K562 (cell line): ENCODE measurements around the gene GSS.

Source experiments
- CBX3 ChIP-seq, 2 experiments: IDR thresholded peaks; 1 replicate in 1 of 2; 2 replicates in 1 of 2; pipeline ENCODE4 v1.6.1; 2012; ENCODE audit warnings: inconsistent platforms in 2 of 2, low read length in 2 of 2, borderline replicate concordance in 1 of 2, control low read depth in 1 of 2
- EHMT2 ChIP-seq: fragments of 450-650 bp; IDR thresholded peaks from 2 replicates; pipeline ENCODE4 v1.6.1; 2018; ENCODE audit warnings: antibody characterized with exemption
- ELF1 ChIP-seq: fragments of 200-800 bp; sonication (Bioruptor generic); IDR thresholded peaks from 2 replicates; pipeline ENCODE4 v1.6.1; 2016; ENCODE audit warnings: missing genetic modification characterization, missing compliant biosample characterization
- KAT7 ChIP-seq: sonication (generic); formaldehyde crosslinking; IDR thresholded peaks from 2 replicates; pipeline ENCODE4 v1.8.0; 2022; ENCODE audit warnings: missing genetic modification reagents, mild to moderate bottlenecking, borderline replicate concordance
- KLF16 ChIP-seq: IDR thresholded peaks from 2 replicates; pipeline ENCODE4 v1.6.1; 2016; ENCODE audit warnings: antibody characterized with exemption
- LARP7 ChIP-seq: fragments of 450-650 bp; IDR thresholded peaks from 2 replicates; pipeline ENCODE4 v1.6.1; 2016
- POLR3A ChIP-seq: IDR thresholded peaks from 2 replicates; pipeline ENCODE4 v1.6.1; 2011; ENCODE audit warnings: borderline replicate concordance, mild to moderate bottlenecking, moderate library complexity; ENCODE audit not compliant: insufficient read length, insufficient read depth; ENCODE audit errors: extremely low read depth
- SETDB1 ChIP-seq: IDR thresholded peaks from one replicate; pipeline ENCODE4 v1.6.1; 2012; ENCODE audit warnings: low read length, control low read depth, inconsistent platforms
- SMC3 ChIP-seq: conservative IDR thresholded peaks from 2 replicates; pipeline ENCODE4 v1.6.1; 2011; ENCODE audit warnings: low read depth, low read length, improper control_type of control experiment; ENCODE audit not compliant: insufficient read depth
- TAF1 ChIP-seq: IDR thresholded peaks from 2 replicates; pipeline ENCODE4 v1.6.1; 2011; ENCODE audit warnings: mild to moderate bottlenecking, low read length, moderate library complexity; ENCODE audit not compliant: insufficient read depth, control insufficient read depth, severe bottlenecking; ENCODE audit errors: extremely low read depth
- U2AF2 ChIP-seq: fragments of 200-400 bp; formaldehyde crosslinking; optimal IDR thresholded peaks from 2 replicates; pipeline ENCODE3; 2017; ENCODE audit warnings: low read depth, mild to moderate bottlenecking, low read length
- ZFX ChIP-seq: sonication (generic); formaldehyde crosslinking; IDR thresholded peaks from 2 replicates; pipeline ENCODE4 v1.8.0; 2022; ENCODE audit warnings: mild to moderate bottlenecking, missing genetic modification reagents, moderate library complexity
- TF ChIP-seq, protein P1 (sequence below), 2 experiments: fragments of 450-650 bp in 1 of 2; sonication (generic) in 1 of 2; formaldehyde crosslinking in 1 of 2; IDR thresholded peaks in 1 of 2; conservative IDR thresholded peaks in 1 of 2; 2 replicates each; pipeline versions ENCODE4 v1.6.1 to v1.8.1; 2016 to 2023; ENCODE audit warnings: mild to moderate bottlenecking in 2 of 2, moderate library complexity in 2 of 2, inconsistent platforms in 1 of 2, missing genetic modification reagents in 1 of 2

DNA sequence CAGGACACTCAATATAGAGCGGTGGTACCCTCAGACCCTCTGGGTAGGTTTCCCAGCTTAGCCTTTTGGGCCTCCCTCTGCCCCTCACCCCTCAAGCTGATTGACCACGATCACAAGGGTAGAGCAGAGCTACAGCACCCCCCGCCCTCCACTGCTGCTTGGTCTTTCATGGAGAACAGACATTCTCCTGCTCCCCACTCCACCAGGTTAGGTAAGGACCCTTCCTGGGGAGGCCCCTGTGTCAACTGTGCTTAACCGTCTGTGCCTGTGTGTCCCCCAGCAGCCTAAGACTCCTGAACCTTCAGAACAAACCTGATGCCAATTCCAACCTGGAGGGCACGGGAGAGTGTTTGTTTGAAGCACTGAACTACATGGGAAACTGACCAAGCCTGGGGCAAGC is 11.8 kb upstream of the GSS start:
- TF ChIP-seq KLF16 (no peak), TAF1 (no peak), KAT7 (CRISPR knock-in tag) (no peak), LARP7 (no peak), ELF1 (no peak), SETDB1 (no peak), SMC3 (no peak), CBX3 (IDR thresholded peaks at IDR 0.05; ENCODE audit: borderline replicate concordance in 1 of 2, low read length in 2 of 2) (no peak), ZFX (no peak), POLR3A (no peak), U2AF2 (no peak), EHMT2 (no peak)
- TF ChIP-seq, protein P1, sequence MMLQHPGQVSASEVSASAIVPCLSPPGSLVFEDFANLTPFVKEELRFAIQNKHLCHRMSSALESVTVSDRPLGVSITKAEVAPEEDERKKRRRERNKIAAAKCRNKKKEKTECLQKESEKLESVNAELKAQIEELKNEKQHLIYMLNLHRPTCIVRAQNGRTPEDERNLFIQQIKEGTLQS (IDR thresholded peaks at IDR 0.05): no peak
- TF ChIP-seq, protein P1 (CRISPR knock-in tag; conservative IDR thresholded peaks at IDR 0.05): no peak
